KOPT-K1 (cell line): Measurements from ENCODE around the gene VCAM1.

Experiments used
- H3K27ac ChIP-seq: fragments of 200-600 bp; sonication (generic); 2 replicates; pipeline ENCODE4 v1.5.1; 2016; ENCODE audit warnings: antibody characterized with exemption, mild to moderate bottlenecking, low read depth, low read length; ENCODE audit not compliant: poor library complexity, severe bottlenecking
- H3K36me3 ChIP-seq: fragments of 200-600 bp; sonication (generic); 2 replicates; pipeline ENCODE4 v1.5.1; 2017; ENCODE audit warnings: antibody characterized with exemption, mild to moderate bottlenecking, low read length, moderate library complexity; ENCODE audit not compliant: insufficient read depth
- H3K9me3 ChIP-seq: fragments of 200-600 bp; sonication (generic); 2 replicates; pipeline ENCODE4 v1.5.1; 2017; ENCODE audit warnings: antibody characterized with exemption, low read length, mild to moderate bottlenecking; ENCODE audit not compliant: insufficient read depth, poor library complexity, severe bottlenecking

The VCAM1 gene

DNA sequence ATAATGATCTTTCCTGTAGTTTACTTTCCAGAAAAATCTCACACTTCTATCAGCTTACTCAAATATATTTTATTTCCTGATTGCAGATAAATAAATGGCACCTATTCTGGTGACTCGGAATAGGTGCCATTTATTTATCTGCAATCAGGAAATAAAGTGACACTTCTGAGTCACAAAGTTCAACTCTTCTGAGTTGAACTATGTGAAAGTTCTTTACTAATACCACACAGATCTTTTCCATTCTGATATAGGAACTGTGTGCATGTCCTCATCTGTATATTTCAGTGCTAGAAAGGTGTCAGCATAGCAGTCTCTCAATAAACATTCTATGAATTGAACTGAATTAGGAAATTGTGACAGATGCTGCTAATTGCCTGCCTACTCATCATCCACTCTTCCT is 4.9 kb upstream of the VCAM1 start:
- no peaks in the 10 kb centered on the region for H3K36me3 ChIP-seq
- H3K27ac ChIP-seq: no peak overlapping the region
- H3K9me3 ChIP-seq: peaks cover 11% of the 10 kb centered on the region

DNA sequence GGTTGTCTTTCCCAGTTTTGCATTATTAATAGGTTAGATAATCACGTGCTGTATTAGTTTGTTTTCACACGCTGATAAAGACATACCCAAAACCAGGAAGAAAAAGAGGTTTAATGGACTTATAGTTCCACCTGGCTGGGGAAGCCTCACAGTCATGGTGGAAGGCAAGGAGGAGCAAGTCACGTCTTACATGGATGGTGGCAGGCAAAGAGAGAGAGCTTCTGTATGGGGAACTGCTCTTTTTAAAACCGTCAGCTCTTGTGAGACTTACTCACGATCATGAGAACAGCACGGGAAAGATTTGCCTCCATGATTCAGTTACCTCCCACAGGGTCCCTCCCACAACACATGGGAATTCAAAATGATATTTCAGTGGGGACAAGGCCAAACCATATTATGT is 2.3 kb upstream of the VCAM1 start:
- H3K36me3 ChIP-seq: no peaks in the 10 kb centered on the region
- no peak overlapping the region for H3K27ac ChIP-seq
- H3K9me3 ChIP-seq: peaks cover 3% of the 10 kb centered on the region

DNA sequence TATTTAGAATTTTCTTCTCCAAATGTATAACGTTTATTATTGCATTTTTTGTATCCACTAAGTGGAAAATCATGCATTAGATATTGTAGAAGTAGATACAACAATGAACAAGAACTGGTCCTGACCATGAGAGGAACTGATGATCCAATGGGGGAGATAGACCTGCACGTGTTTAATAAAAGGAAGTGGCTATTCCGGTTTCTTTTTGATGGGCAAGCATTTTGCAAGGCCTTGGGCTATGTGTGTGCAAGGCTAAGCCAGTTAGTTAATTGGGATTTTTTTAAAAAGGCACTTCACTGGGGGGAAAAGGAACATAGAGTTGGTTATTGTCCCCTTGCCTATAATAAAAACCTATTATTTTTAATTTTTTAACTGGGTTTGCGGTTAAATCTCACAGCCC is 961 bp upstream of the VCAM1 start:
- Histone ChIP-seq H3K9me3 (no peaks in the 10 kb centered on the region), H3K36me3 (no peaks in the 10 kb centered on the region), H3K27ac (no peak overlapping the region)

DNA sequence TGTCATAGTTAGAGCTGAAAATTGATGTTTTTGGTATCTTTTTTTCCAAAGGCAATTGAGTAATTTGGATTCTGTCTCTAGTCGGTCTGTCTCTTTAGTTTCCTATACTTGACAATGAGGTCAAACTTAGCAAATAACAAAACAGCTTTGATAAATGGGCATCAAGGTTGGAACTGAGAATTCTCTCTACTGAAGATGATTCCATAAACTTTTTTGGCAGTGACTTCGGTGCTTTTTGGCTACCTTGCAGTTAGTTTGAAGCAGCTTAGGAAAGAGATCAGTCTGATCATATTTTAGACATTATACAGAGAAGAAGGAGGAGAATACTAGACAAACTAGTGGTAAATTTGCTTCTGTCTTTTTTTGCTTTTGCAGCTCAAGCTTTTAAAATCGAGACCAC is 559 bp downstream of the VCAM1 start:
- H3K27ac ChIP-seq: no peak overlapping the region
- no peaks in the 10 kb centered on the region for H3K9me3 ChIP-seq

DNA sequence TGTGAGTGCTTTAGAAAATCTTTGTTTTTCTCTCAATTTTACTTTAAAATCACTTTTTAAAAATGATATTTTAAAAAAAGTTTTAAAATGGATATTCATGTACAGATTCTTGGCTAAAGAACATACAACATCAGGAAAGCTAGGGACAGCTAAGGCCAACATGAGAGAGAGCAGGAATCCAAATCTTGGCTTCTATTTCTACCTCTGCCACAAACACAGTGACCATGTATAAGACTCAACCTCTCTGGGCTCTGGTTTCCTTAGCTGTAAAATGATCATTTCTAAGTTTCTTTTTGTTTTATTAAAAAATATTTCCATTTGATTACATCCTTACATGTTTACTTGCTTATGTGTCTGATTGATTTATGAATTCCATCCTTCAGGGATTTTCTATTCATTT is 1.2 kb downstream of the VCAM1 start:
- Histone ChIP-seq H3K36me3 (no peaks in the 10 kb centered on the region), H3K9me3 (no peaks in the 10 kb centered on the region), H3K27ac (no peak overlapping the region)

More for the DNA sequence above, 559 bp downstream of the VCAM1 start:
- H3K36me3 ChIP-seq: no peaks in the 10 kb centered on the region

DNA sequence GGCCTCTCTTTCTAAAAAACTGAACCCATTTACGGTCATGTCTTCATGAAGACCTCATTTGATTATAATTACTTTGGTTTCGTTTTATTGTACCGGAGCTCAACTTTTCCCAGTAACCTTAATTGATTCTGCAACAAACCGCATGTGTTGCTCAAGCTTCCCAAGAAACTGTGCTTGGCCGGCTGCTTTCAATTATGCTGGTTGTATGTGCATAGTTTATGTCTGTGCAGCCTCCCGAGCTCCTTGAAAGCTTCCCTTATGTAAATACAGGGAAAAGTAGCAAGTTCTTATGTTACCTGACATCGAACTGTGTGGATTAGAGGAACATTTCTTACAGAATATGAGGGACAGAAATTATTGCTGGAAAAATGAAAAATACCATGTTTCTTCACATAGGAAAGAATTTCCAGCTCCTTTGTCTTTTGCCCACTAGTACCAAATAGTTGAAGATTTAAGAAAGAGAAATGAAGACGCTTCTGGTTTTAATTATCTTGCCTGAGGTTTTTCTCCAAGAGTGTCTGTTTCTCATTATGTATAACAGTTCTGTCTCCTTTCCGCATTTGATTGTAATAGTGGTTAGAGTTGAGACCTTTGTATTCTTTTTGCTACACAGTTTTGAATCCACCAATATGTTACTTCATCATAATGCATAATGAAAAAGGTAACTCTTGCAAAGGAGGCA is 2.1 kb downstream of the VCAM1 start:
- Histone ChIP-seq H3K36me3 (no peaks in the 10 kb centered on the region), H3K27ac (no peak overlapping the region), H3K9me3 (no peaks in the 10 kb centered on the region)

DNA sequence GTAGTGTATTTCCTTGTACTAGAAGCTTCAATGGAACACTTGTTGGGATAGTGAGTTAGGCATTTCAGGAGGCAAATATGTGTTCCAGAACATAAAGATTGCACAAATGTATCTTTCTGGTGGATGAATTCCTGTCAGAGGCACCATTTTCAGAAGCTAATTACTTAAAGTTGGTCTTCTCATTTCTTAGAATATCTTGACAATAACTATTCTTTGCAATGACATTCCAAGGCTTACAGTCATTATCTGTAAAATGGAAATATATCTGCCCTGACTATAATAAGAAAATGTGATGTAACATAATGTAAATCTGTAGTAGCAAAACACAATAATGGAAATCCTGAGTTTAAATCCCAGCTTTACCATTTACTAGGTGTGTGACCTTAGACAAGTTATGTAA is 2.7 kb downstream of the VCAM1 start:
- Histone ChIP-seq H3K36me3 (no peaks in the 10 kb centered on the region), H3K27ac (no peak overlapping the region), H3K9me3 (no peaks in the 10 kb centered on the region)

DNA sequence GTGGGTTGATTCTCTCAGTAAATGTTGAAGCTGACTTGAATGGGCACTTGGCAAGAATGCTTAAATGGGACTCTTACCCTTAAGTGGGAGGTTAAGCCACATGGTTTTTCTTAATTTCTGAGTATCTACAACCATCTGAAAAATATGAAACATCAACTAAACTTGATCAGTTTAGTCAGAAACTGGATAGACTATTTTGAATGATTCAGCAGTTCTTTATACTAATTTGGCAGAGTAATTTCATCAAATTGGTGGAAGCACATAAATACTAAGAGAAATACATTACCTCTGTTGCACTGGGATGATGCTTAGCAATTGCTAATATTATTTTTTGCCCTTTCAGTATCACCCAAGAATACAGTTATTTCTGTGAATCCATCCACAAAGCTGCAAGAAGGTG is 4.7 kb downstream of the VCAM1 start:
- Histone ChIP-seq H3K36me3 (no peaks in the 10 kb centered on the region), H3K27ac (no peak overlapping the region), H3K9me3 (no peaks in the 10 kb centered on the region)

DNA sequence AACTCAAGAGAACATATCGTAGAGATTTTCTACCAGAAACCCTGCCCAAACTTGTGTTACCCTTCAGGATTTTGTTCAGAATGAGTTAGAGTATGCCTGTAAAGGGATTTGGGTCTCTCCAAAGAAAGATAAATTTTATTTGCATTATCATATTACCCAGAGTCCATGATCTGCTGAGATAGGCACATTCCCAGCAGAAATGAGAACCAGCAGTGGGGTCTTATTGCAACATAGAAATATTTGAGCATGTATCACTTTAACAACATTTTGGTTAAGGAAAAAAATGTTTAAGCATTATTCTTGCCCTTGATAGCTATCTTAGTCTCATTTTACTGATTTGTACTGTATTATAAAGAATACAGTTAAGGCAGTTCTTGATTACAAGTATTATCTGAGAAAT is 10.6 kb downstream of the VCAM1 start:
- Histone ChIP-seq H3K9me3 (no peaks in the 10 kb centered on the region), H3K27ac (no peak overlapping the region), H3K36me3 (no peaks in the 10 kb centered on the region)

DNA sequence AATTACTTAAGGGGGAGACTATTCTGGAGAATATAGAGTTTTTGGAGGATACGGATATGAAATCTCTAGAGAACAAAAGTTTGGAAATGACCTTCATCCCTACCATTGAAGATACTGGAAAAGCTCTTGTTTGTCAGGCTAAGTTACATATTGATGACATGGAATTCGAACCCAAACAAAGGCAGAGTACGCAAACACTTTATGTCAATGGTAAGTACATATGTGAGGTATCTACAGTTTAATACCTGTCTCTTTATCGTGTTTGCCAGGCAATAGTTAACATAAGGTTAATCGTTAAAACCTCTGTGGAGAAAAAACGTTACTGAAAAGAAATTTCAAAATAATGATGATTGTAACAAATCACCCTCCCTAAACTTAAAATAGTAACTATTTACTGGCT is 11.8 kb downstream of the VCAM1 start:
- Histone ChIP-seq H3K27ac (no peak overlapping the region), H3K36me3 (no peaks in the 10 kb centered on the region)

DNA sequence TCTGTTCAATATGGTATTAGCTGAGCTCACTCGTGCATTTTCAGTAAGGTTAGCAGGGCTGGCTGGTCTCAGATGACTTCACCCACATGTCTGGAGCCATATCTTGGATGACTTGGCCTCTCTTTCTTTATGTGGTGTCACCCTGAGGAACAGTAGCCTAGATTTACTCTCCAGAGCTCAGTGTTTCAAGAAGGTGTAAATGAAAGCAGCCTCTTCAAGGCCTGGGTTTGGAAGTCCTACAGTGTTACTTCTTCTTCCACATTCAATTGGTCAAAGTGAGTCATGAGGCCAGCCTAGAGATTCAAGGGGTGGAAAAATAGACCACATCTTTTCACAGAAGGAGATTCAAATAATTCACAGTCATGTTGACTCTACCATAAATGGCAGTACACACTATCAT is 12.2 kb downstream of the VCAM1 start:
- H3K9me3 ChIP-seq: no peaks in the 10 kb centered on the region
- H3K36me3 ChIP-seq: no peaks in the 10 kb centered on the region
- H3K27ac ChIP-seq: no peak overlapping the region

More for the DNA sequence above, 11.8 kb downstream of the VCAM1 start:
- H3K9me3 ChIP-seq: no peaks in the 10 kb centered on the region

DNA sequence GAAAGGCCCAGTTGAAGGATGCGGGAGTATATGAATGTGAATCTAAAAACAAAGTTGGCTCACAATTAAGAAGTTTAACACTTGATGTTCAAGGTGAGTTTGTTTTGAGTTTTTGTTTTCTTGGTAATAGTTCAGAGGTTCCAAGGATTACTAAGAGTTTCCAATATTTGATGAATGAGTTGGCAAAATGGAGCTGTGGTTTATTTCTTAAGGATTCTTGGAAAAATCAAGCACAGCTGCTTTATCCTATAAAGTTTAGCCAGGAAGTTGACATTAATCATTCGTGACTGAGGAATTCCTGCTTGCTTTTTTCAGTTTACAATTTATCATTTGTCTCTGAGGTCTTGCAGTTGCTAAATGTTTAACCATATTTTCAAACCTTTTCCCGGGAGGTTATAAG is 15.1 kb downstream of the VCAM1 start:
- no peaks in the 10 kb centered on the region for H3K36me3 ChIP-seq
- H3K9me3 ChIP-seq: no peaks in the 10 kb centered on the region
- no peak overlapping the region for H3K27ac ChIP-seq

DNA sequence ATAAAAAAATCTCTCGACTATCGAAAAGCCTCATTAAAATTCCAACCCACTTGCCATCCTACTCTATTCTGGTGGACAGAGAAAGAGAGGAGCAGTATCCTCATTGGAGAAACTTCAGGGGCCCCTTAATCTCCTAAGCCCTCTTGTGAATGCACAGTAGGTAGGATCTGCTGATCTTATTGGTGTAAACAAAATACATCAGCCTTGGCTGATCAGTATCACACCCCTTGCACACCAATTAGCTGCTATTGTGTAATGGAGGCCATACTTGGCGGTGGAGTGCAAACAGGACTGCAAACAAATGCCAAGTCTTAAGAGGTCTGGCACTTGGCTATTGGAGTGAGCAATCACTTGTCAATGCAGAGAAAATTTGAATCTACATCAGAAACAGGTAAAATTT is 15.7 kb downstream of the VCAM1 start:
- Histone ChIP-seq H3K9me3 (no peaks in the 10 kb centered on the region), H3K36me3 (no peaks in the 10 kb centered on the region), H3K27ac (no peak overlapping the region)

DNA sequence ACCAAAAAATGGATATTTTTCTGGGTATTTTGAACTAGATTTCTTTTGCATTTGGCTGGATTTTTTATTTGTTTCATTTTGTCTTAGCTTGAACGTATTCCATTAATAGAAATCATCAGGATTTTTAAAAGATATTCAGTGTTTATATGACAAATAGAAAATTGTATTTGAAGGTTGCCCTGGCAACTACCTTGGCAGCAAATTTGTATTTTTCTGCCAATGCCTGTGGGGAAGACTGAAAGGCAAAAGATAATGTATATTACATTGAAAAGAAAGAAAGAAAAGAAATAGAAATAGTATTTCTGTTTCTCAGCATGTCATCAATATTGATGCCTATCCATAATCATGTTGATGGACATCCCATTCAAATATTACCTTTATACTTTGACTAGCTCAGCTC is 16.8 kb downstream of the VCAM1 start:
- no peaks in the 10 kb centered on the region for H3K36me3 ChIP-seq
- no peak overlapping the region for H3K27ac ChIP-seq
- H3K9me3 ChIP-seq: no peaks in the 10 kb centered on the region

DNA sequence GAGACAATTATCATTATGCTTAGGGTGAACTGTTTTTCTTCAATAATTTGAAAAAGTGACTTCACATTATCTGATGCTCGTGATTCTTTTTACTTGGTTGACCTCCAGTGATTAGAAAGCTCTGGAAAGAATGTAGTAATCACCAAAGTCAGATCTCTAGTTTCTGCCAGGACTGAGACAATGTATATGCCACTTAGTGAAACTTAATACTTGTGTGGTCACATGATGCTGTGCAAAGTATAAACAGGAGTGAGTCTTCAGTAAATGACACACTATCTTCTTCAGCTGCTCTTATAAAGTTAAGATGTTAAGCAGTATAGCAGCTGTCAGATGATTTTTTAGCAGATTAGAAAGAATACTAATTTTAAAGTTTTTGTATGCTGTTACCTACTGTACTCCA is 17.2 kb downstream of the VCAM1 start:
- H3K36me3 ChIP-seq: no peaks in the 10 kb centered on the region
- H3K9me3 ChIP-seq: no peaks in the 10 kb centered on the region
- no peak overlapping the region for H3K27ac ChIP-seq

DNA sequence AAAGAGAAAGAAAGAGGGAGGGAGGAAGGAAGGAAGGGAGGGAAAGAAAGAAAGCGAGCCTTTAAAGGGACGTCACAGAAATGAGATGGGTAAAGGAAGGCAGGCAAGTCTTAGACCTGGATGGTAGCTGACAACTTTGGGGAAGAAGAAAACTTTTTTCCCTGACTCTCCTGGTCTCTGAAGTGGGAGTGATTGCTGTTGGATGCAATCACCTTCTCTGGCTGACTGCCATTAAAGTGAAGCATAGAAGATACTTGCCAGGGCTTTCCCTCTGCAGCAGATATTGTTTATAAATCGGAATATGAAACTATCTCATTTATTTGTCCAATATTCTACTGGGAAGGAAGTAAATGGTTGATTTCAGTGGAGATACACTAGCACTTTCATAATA is 27.0 kb downstream of the VCAM1 start:
- no peaks in the 10 kb centered on the region for H3K36me3 ChIP-seq
- no peak overlapping the region for H3K27ac ChIP-seq
- H3K9me3 ChIP-seq: no peaks in the 10 kb centered on the region
